ENCODE measurements around the gene SCGB1A1. TPM values are rescaled to one million over a fixed set of nuclear protein-coding genes. Genes with fewer than 3 reads are reported as not detected.

The SCGB1A1 gene
- total and polyA plus RNA-seq, 2 of the 13 experiments (the other 11 are each of a cell fraction or from before 2014, with no cell fraction given), result not detected

GRCh38 chr11:62401356-62401755 lies 17.5 kb upstream of the SCGB1A1 start (continued):
- TF ChIP-seq SPEN (CRISPR knock-in tag; IDR thresholded peaks at IDR 0.05; ENCODE audit: low read depth), result no peak

- intact Hi-C loops (cut with micrococcal nuclease; ENCODE audit: unreplicated experiment), result no loop called here
- no peaks in the 10 kb centered on the region for H3K36me3 ChIP-seq (replicated peaks in 1 of 2; ENCODE audit: control insufficient read depth in 1 of 2, insufficient read depth in 2 of 2, low read length in 2 of 2)
- POLR2A ChIA-PET, result interaction anchor here (1.3 kb wide), 2 partner anchors 9 to 325 kb away, joined by 3 to 4 read pairs; no protein-coding TSS in a partner anchor
- BruUV-seq (replicated peaks), result no TSS peak
- no peak for FAIRE-seq
- H3K9ac ChIP-seq (ENCODE audit: insufficient read depth, low read depth, low read length), result no peak overlapping the region
- TF ChIP-seq ZNF350 (CRISPR knock-in tag; IDR thresholded peaks at IDR 0.05; ENCODE audit: borderline replicate concordance, low read depth) (no peak), ZNF83 (CRISPR knock-in tag; IDR thresholded peaks at IDR 0.05; ENCODE audit: borderline replicate concordance) (no peak), NR2F2 (IDR thresholded peaks at IDR 0.05; ENCODE audit: borderline replicate concordance, low read depth) (no peak), KLF15 (CRISPR knock-in tag; IDR thresholded peaks at IDR 0.05; ENCODE audit: borderline replicate concordance) (no peak)
- DNase-seq (ENCODE audit: low spot score), result no peak
- H3K27ac ChIP-seq (ENCODE audit: extremely low read length, insufficient read depth, low read length), result no peak overlapping the region
- peaks cover 5 to 43% of the 10 kb centered on the region in 2 experiments; a peak in 4 of 5 replicates for H3K27me3 ChIP-seq (ENCODE audit: control insufficient read depth in 1 of 2, insufficient read depth in 2 of 2, low read length in 2 of 2)
- H3K4me3 ChIP-seq (replicated peaks in 1 of 3; ENCODE audit: insufficient read depth in 1 of 3, low read depth in 2 of 3, low read length in 3 of 3), result peak overlapping the region in 1 of 3 experiments; percentile 23; a peak in 1 of 6 replicates
- CTCF ChIA-PET (ENCODE audit: low intra/inter-chr PET ratio, low total read pairs), result no interaction called here
- 25% methylated on average over 2 of the region's 7 CpGs for WGBS (ENCODE audit: low lambda C conversion rate)
- no peaks in the 10 kb centered on the region for H3K9me3 ChIP-seq (ENCODE audit: low read length)
- ATAC-seq, result no peak
- in situ Hi-C loops (cut with HindIII; ENCODE audit: extremely low pct_ligation_motif_present, low pct_unique_long_range_greater_than_20kb), result no loop called here
- H3K4me2 ChIP-seq (ENCODE audit: low read depth, low read length), result peak overlapping the region; percentile 45; the same call in 1 of the 2 replicates
- no peak overlapping the region for H2AFZ ChIP-seq (ENCODE audit: low read length)
- no peaks in the 10 kb centered on the region for H4K20me1 ChIP-seq (ENCODE audit: insufficient read depth, low read length)
- H3K4me1 ChIP-seq (ENCODE audit: insufficient read depth, low read length), result peaks cover 52% of the 10 kb centered on the region
- no peaks in the 10 kb centered on the region for H3K79me2 ChIP-seq (ENCODE audit: insufficient read depth, low read length)
Observed at GRCh38 chr11:62401811-62402210, 17.0 kb upstream of the SCGB1A1 start.

- ATAC-seq, result no peak
- no peak for DNase-seq (ENCODE audit: low spot score)
- peak overlapping the region; percentile 45; the same call in 1 of the 2 replicates for H3K4me2 ChIP-seq (ENCODE audit: low read depth, low read length)
- H3K4me3 ChIP-seq (replicated peaks in 1 of 3; ENCODE audit: insufficient read depth in 1 of 3, low read depth in 2 of 3, low read length in 3 of 3), result peak overlapping the region in 1 of 3 experiments; percentile 23; a peak in 1 of 6 replicates
- no TSS peak for BruUV-seq (replicated peaks)
- 47% methylated on average over 15 of the region's 15 CpGs for WGBS (ENCODE audit: low lambda C conversion rate)
- POLR2A ChIA-PET, result interaction anchor here (1.3 kb wide), 2 partner anchors 8 to 324 kb away, joined by 3 to 4 read pairs; no protein-coding TSS in a partner anchor
- CTCF ChIA-PET (ENCODE audit: low intra/inter-chr PET ratio, low total read pairs), result no interaction called here
- no peaks in the 10 kb centered on the region for H3K9me3 ChIP-seq (ENCODE audit: low read length)
- in situ Hi-C loops (cut with HindIII; ENCODE audit: extremely low pct_ligation_motif_present, low pct_unique_long_range_greater_than_20kb) (no loop called here), intact Hi-C loops (cut with micrococcal nuclease; ENCODE audit: unreplicated experiment) (no loop called here)
- FAIRE-seq, result no peak
- TF ChIP-seq ZNF263 (CRISPR knock-in tag; IDR thresholded peaks at IDR 0.05) (peak; percentile 82), ZNF687 (CRISPR knock-in tag; IDR thresholded peaks at IDR 0.05) (peak; percentile 57), KDM4B (CRISPR knock-in tag; IDR thresholded peaks at IDR 0.05) (no peak), CBFB (CRISPR knock-in tag; IDR thresholded peaks at IDR 0.05) (no peak), NRL (CRISPR knock-in tag; IDR thresholded peaks at IDR 0.05; ENCODE audit: borderline replicate concordance) (no peak)
- H3K27ac ChIP-seq (ENCODE audit: extremely low read length, insufficient read depth, low read length), result no peak overlapping the region
- H3K79me2 ChIP-seq (ENCODE audit: insufficient read depth, low read length), result no peaks in the 10 kb centered on the region
- H3K9ac ChIP-seq (ENCODE audit: insufficient read depth, low read depth, low read length), result no peak overlapping the region
- no peaks in the 10 kb centered on the region for H3K36me3 ChIP-seq (replicated peaks in 1 of 2; ENCODE audit: control insufficient read depth in 1 of 2, insufficient read depth in 2 of 2, low read length in 2 of 2)
- peaks cover 51% of the 10 kb centered on the region for H3K4me1 ChIP-seq (ENCODE audit: insufficient read depth, low read length)
- H4K20me1 ChIP-seq (ENCODE audit: insufficient read depth, low read length), result no peaks in the 10 kb centered on the region
- H2AFZ ChIP-seq (ENCODE audit: low read length), result no peak overlapping the region
- peaks cover 5 to 43% of the 10 kb centered on the region in 2 experiments; a peak in 4 of 5 replicates for H3K27me3 ChIP-seq (ENCODE audit: control insufficient read depth in 1 of 2, insufficient read depth in 2 of 2, low read length in 2 of 2)
Observed at GRCh38 chr11:62402226-62402959, 16.4 kb upstream of the SCGB1A1 start.
